Hippocampal formation (tissue), 2 donors: ENCODE data around the gene OTUD3.
"Not testable (repeated sequence)": the region's sequence is repeated elsewhere in the genome, so short reads cannot be mapped to it uniquely, and the experiment has no call there.

ENCODE experiments used
- DNase-seq, 2 donors: peaks; one replicate each; lab custom pipeline; 2025; lab: John Stamatoyannopoulos, UW

OTUD3 gene

DNA sequence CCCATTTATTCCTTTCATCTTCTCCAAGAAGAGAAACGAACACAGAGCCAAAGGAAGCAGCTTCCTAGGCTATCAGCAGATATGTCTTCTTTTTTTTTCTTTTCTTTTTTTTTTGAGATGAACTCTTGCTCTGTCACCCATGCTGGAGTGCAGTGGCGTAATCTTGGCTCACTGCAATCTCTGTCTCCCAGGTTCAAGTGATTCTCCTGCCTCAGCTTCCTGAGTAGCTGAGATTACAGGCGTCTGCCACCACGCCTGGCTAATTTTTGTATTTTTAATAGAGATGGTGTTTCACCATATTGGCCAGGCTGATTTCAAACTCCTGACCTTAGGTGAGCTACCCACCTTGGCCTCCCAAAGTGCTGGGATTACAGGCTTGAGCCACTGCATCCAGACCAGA lies 13.6 kb upstream of the OTUD3 start:
- DNase-seq, result not testable (repeated sequence)

DNA sequence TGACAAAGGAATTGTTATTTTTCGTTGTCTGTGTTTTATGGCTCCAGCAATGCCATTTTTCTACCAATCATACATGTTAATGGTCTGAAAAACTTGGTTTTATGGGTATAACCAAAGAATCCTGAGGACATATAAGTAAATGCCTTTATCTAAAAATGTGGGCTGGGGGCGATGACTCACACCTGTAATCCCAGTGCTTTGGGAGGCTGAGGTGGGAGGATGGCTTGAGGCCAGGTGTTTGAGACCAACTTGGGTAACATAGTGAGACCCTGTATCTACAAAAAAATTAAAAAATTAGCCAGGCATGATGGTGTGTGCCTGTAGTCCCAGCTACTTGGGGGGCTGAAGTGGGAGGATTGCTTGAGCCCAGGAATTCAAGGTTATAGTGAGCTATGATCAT lies 12.7 kb upstream of the OTUD3 start:
- DNase-seq, result not testable (repeated sequence)

DNA sequence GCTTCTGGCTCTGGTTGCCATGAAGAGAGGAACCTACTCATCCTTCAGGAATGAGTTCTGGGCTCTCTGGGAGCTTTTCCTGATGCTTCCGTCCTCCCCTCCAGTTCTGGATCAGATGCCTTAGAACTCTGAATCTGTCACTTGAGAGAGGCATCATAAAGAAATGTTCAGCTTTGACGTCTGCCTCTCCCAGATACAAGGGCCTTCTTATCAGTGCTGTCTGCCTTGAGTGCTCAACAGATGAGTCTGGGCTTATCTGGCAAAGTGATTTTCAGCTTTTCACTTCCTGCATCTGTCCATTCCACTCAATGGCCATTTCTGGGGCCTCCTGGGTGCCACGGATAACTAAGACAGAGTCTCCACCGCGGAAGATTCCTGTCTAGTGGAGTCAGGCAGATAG lies 12.3 kb upstream of the OTUD3 start:
- no peak for DNase-seq

DNA sequence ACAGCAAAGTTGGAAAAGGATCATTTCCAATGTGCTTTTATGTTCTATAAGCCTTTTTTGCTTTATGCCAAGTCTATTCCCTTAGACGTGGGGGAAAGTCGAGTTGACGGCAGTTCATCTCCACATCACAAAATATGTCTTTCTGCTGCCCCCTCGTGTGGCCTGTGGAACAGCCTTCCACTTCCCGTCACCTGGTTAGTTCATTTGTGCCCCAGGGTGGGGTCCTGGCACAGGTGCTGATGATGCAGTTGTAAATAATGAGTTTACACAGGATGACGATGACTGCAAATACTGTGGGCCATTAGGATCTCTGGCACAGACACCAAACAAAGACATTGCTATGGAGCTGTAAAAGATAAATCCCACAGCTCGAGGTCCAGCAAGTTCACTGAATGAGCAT lies 10.0 kb upstream of the OTUD3 start:
- DNase-seq, result no peak

DNA sequence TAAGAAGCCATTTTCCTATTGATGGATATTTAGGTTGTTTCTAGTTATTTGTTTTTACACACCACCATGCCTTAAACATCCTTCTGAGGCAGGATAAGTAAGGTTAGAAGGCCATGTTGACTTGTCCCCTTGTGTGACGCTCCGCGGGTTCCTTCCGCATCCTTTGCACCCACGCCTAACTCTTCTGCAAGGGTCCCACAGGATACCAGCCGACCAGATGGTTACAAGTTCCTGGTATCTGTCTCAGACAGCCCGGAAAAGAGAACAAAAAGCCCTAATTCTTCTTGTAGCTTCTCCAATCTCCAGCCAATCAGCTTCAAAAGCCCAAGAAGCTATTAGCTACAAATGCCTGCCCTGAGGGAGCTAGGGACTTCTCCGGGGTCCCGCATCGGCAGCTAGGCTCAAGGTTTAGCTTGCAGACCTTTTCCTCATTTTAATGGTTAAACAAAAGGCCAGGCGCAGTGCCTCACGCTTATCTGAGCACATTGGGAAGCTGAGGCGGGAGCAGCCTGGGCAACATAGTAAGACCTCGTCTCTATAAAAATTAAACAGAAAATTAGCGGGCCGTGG lies 4.9 kb upstream of the OTUD3 start:
- no peak for DNase-seq

DNA sequence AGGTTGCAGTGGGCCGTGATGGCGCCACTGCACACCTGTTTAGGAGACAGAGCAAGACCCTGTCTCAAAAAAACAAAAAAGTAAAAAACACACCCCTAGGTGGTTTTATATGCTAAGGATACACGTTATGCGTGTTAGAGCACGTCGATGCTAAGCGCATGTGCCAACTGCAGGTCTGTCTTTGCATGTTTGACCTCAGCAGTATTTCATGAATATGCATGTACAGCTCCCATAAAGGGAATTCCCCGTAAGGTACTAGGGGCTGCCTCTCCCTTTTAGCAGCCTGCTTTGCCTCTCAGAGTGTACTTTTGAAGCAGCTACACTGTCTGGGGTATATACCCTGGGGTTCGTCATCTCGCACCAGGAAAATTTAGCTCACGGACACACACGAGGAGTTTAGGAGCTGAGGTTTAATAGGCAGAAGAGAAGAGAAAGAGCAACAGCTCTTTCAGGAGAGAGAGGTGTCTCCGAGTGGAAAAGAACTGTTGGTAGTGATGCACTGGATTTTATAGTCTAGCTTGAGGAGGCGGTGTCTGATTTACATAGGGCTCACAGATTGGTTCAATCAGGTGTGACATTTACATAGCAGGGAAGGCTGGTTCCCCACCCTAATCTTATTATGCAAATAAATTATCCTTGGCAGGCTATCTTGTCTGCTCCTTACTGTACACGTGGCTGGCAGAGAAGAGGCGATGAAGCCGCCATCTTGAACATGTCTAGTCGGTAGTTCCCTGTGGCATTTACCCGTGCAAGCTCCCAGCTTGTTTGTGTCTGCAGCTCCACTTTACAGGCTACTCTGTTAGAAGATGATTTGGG lies 4.2 kb upstream of the OTUD3 start:
- DNase-seq, result no peak

DNA sequence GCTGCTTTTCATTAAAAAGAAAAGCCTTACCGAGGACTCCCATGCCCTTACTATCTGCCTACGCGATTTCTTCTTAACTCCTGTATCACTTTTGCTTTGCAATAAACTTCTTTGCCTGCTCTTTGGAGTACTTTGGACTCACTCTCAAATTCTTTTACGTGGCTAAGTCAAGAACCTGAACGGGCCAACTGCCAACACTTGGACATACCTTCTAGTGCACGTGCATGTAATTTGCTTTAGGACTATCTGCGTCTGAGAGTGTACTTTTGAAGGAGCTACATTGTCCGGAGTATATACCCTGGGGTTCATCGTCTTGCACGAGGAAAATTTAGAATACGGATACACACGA lies 3.6 kb upstream of the OTUD3 start:
- no peak for DNase-seq

DNA sequence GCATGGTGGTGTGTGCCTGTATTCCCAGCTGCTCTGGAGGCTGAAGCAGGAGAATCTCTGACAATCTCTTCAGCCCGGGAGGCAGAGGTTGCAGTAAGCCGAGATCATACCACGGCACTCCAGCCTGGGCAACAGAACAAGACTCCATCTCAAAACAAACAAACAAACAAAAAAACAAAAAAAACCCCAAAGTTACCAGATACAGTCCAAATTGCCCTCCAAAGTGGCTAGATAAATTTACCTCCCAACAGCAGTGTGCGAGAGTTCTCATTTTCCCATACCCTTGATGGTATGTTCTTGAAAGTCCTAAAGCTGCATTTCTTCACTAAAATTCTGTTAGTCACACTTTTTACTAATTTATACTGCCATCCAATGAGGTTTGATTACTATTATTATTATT lies 3.0 kb upstream of the OTUD3 start:
- DNase-seq, result no peak

DNA sequence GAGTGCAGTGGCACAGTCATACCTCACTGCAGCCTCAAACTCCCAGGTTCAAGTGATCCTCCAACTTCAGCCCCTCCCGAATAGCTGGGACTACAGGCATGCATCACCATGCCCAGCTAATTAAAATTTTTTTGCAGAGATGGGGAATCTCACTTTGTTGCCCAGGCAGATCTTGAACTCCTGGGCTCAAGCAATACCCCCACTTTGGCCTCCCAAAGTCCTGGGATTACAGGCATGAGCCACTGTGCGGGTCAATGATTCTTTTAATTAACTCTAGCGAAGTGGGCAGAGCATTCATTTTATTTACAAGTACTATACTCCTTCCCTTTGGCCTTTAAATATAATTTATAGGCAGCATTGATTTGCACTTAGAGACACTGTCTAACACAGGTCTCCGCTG lies 2.5 kb upstream of the OTUD3 start:
- no peak for DNase-seq

DNA sequence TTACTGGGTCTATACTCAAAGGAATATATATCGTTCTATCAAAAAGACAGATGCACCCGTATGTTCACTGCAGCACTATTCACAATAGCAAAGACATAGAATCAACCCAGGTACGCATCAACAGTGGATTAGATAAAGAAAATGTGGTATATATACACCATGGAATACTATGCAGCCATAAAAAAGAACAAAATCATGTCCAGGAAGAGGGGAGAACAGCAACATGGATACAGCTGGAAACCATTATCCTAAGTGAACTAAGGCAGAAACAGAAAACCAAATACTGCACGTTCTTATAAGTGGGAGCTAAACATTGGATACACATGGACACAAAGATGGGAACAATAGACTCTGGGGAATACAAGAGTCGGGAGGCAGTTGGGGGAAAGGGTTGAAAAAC lies 1.4 kb upstream of the OTUD3 start:
- DNase-seq, result not testable (repeated sequence)

DNA sequence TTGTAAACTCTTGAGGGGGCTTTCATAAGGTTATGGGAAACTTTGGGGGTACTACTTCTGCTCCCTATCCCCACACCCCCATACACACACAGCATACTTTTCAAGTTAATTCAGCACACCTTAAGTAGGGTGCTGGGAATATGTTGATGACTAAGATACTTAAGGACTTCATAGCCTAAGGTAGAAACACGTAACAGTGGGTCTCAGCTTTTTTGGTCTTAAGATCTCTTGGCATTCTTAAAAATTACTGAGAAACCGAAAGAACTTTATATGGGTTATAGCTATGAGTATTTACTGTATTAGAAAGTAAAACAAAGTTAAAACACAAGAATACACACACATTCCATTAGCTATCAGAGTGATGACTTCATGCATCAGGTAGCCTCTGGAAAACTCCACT lies 2.1 kb downstream of the OTUD3 start:
- no peak for DNase-seq

DNA sequence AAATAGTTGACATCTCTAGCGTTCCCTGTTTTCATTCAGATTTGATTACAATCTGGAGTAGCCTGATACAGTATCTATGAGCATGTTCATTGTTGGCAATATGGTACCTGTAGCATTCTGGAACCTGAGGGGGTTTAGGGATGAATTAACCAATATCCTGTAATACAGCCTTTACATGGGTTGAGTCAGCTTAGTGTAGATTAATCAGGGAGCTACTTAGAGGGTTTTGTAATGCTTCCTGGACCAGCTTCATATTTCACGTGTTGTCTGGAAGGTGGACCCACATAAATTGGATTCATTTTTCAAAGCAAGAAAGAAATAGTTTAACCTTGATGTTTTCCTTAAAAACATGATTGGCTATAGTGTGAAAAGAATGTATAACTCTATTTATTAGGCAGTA lies 3.6 kb downstream of the OTUD3 start:
- no peak for DNase-seq

DNA sequence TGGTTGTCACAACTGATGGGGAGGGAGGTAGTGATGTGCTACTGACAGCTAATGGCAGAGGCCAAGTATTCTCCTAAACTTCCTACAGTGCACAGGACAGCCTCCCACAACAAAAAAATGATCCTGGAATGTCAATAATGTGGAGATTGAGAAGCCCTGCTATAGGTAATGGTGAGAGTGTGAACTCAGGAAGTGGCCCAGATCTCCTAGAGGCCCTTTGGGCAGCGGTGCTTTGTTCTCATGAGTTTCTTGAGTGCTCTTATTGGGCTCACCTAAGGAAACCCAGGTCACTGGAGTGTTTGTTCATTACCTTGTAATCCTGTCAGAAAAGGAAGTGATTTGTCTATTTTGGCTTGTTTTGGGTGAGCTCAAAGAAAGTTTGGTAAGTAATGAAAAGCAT lies 5.9 kb downstream of the OTUD3 start:
- DNase-seq, result no peak

DNA sequence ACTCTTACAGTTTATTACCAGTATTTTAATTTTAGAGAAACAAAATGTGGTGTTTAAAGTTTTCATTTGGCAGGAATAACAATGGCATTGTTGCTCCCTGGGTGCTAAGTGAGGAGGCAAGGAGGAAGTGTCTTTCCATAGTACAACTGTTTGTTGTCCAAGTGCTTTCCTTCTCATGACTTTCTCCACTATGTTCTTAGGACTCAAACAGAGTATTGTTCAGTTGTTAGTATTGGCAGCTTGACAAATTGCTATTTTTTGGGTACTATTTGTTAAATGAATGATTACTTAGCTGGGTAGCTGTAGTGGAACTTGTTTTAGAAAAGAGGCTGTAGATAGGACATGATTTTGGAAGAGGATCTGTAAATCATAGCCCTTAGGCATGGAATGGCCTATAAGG lies 7.5 kb downstream of the OTUD3 start:
- DNase-seq, result no peak

DNA sequence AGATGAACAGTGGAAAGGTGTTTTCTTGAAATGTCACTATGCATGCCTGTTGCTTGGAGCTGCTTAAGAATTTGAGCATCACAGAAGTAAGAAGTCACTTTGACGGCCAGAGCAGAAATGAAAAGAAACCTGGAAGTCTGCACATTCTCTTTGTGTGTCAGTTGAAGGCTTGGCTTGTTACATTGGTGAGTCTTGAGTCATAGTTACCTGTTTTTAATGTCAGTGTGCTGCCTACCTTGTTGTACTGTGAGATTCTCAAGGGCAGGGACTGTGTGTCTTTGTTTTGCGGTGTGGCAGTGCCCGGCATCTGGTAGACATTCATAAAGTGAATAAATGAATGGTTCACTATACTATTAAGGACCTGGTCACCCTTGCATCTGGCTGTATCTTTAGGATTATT lies 9.9 kb downstream of the OTUD3 start:
- DNase-seq, result no peak

DNA sequence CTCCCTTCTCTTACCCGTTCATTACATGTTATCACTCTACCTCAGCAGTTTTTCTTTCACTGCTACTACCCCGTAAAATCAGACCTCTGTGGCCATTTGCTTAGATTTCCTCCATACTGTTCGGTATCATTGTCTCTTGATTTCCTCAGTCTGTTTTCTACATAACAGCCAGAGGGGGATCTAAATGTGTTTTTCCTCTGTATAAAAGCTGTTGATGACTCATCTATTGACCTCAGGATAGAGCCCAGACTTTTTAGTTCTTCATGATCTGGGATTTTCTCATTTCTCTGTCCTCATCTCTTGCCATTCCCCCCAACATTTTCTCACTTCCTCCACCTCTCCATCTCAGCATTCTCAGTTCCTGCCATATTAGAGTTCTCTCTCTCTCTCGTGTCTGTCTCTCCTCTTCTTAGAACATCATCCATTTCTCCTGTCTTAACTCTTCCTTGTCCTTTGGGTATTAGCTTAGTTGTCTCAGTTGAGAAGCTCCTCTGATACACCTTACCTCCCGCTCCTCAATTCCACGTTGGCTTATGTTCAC lies 10.5 kb downstream of the OTUD3 start:
- no peak for DNase-seq

DNA sequence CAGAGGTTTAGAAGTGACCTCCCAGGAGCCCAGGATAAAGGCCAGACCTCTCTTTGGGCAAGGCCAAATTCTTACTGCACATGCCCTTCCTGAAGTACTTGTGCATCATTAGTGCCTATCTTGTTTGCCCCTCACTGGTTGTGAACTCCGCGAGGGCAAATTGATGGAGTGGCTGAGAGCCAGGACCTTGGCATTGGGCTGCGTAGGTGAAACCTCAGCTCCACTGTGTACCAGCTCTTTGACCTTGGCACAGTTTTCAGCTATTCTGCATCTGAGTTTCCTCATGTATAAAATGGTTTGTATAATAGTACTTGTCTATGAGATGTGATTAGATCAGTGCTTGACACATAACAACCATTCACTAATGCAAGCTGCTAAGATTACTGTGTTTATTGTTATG lies 11.5 kb downstream of the OTUD3 start:
- DNase-seq, result no peak

DNA sequence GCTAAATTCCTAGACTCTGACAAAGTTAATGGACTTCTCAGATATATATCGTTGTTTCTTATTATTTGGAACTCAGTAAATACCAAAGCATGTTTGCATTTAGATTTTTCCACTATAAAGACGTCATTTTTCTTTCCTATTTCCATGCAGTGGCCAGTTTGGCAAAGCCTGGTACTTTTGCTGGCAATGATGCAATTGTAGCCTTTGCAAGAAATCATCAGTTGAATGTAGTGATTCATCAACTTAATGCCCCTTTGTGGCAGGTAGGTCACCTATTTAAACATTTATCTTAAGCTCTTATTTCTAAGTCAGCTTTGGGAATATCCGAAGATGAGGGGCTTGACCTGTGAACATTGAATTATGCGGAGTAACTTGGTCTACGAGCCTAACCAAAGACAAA lies 12.0 kb downstream of the OTUD3 start:
- DNase-seq, result no peak

DNA sequence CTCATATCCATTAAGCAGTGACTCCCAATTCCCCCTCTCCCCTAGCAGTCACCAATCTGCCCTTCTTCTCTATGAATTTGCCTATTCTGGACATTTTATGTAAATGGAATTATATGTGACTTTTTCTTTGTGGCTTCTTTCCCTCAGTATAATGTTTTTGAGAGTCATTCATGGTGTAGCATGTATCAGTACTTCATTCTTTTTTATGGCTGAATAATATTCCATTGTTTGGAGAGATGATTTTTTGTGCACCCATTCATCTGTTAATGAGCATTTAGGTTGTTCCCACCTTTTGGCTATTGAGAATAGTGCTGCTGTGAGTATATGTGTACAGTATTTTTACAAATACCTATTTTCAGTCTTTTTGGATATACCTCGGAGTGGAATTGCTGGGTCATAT lies 19.5 kb downstream of the OTUD3 start:
- DNase-seq, result no peak

DNA sequence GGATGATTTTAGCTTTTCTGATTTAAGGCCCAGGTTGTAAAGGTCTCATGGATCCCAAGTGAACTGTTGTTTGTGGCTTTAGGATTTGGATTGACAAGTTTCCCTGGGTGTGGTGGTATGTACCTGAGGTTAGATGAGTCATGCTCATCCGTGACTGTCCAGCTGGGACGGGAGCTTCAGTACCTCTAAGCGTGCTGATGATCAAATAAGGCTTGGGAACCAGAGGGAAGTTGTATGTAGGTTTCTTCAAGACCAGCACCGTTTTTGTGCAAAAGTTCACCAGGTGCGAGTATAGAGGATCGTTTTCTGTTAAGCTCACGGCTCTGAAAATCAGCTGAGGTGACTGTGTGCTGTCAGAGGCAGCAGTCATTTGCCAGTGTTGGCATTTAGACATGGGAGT lies 21.4 kb downstream of the OTUD3 start:
- DNase-seq, result no peak

DNA sequence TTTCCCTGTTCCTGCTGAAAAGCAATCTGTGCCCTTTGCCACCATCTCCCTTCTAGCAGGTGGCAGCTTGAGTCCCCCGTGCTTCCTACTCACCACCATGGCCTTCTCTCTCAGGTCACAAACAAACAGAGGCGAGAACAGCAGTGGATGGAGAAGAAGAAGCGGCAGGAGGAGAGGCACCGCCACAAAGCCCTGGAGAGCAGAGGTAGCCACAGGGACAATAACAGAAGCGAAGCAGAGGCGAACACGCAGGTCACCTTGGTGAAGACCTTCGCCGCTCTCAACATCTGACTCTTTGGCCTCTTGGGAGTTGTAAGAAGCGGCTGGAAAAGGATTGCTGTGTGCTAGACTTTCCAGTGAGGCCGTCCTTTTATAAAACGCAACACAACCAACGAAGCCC lies 25.3 kb downstream of the OTUD3 start:
- DNase-seq, result no peak

DNA sequence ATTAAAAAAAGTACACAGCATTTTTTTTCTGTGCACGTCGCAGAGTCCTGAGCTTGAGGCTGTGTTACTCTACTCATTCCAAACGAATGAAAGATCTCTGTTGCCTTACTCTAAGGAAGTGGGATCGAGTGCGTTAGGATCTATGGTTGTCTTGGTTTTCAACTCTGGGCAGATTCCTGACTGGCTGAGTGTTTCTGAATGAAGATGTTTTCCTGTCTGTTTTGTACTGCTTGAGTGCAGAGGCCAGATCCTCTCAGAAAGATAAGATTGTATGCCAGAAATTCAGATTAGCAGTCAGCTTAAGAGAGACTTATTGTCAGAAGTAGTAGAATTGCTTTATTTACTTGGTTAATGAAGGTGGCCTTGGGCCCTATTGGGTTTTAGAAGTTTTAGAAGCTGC lies 27.2 kb downstream of the OTUD3 start:
- no peak for DNase-seq

DNA sequence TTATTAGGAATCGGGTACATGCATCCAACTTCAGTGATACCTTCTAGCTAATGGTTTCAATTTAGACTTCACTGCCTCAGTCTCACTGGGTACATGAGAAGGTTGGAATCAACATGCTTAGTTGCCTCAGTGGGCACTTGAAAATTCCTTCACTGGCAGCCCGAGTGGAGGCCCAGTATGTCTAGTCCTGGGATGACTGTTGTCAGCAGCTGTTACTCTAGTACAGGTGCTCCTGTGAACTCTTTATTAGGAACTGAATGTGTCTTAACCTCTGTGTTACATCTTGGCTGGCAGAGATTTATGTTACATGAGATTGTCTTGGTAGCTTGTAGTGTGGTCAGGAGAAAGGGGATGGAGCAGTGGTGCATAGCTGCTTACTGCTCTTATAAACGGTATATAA lies 27.8 kb downstream of the OTUD3 start:
- DNase-seq, result no peak

DNA sequence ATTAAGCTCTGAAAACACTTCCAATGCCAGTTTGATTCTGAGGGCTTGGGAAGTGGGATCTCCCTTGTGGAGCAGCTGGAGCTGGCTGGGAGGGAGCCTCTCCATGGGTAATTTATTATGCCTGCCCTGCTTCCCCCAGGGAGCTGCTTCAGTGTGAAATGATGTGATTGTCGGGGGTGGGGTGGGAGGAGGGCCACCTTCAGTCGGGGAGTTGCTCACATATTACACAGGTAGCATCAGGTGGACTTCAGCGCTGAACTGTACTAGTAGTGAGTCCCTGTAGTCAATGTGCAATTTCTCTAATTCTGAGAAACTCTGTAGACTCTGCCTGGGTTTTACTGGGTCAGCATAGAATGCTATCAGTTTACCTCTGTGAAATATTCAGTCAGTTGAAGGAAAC lies 28.5 kb downstream of the OTUD3 start:
- DNase-seq, result no peak
